ENCODE measurements around the gene VASP. TPM values are rescaled to one million over a fixed set of nuclear protein-coding genes. Genes with fewer than 3 reads are reported as not detected.

Gene VASP
- total RNA-seq, 2 donors from 2014 or later, result 99.7 to 101 TPM

DNA sequence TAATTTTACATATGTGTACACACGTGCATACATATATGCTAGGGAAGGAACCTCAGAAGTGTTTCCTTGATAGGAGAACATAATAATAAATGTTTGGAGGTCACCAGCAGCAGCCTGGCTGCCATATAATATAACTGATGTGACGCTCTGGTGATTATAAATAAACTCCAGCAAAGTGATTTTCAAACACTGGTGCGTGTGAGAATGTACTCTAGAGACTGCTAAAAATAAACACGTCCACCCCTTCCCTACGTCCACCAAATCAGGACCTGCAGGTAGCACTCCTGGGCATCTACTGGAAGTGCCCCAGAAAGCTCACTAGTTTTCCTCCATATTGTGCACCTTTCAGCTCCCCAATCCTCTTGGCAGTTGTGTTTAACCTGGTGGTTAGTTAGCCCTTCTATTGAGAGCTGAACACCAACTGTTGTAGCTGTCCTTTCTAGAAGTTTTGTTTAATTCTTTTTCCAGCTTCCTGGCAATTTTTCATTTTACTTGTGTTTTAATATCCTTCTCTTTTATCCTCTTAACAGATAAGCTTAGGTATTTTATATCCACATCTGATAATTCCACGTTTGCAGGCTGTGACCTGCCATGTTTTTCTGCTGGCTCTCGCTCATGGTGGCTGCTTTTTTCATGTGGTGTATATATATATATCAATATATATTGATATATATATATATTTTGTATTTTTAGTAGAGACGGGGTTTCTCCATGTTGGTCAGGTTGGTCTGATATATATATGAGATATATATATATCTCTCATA, 64.4 kb downstream of the VASP start:
- DNase-seq (no peak), ATAC-seq (no peak)
- H3K27me3 Mint-ChIP-seq, result no peaks in the 10 kb centered on the region

DNA sequence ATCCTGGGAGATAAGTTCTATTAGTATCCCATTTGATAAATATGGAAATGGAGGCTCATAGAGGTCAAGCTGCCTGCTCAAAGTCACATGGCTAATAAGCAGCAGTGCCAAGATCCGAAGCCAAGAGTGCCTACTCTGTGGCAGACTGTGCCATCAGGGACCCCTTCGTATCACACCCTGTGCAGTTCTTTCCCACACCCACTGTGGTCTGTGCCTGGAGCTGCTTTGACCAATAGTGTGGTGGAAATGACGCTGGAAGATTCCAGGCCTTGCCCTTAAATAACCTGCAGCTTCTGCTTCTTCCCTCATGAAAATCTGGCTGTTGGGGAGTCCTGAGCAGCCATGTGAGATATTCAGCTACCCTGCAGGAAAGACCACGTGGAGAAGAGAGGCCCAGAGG, 67.2 kb downstream of the VASP start:
- Mint-ChIP-seq H3K27ac (no peak overlapping the region), H3K4me3 (no peak overlapping the region), H3K27me3 (no peaks in the 10 kb centered on the region), H3K36me3 (ENCODE audit: low read depth) (peaks cover 2% of the 10 kb centered on the region), H3K4me1 (peaks cover 17% of the 10 kb centered on the region)
- DNase-seq (no peak), ATAC-seq (no peak)
- no peaks in the 10 kb centered on the region for H3K9me3 ChIP-seq (ENCODE audit: control insufficient read depth, low read length, poor library complexity, severe bottlenecking)

More for the DNA sequence above, 64.4 kb downstream of the VASP start:
- peaks cover 2% of the 10 kb centered on the region for H3K36me3 Mint-ChIP-seq (ENCODE audit: low read depth)
- no peak overlapping the region for H3K27ac Mint-ChIP-seq
- no peak overlapping the region for H3K4me3 Mint-ChIP-seq
- peaks cover 12% of the 10 kb centered on the region for H3K4me1 Mint-ChIP-seq
- no peaks in the 10 kb centered on the region for H3K9me3 ChIP-seq (ENCODE audit: control insufficient read depth, low read length, poor library complexity, severe bottlenecking)

DNA sequence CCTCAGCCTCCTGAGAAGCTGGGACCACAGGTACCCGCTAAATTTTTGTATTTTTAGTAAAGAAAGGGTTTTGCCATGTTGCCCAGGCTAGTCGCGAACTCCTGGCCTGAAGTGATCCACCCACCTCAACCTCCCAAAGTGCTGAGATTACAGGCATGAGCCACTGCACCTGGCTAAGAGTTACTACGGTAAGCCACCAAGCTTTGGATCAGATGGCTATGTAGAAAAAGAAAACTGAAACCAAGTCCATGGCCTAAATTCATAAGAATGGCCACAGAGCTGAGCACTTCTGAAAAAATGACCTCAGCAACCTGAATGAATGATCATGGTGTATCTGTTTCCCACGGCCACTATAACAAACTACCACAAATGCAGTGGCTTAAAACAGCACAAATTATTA, 67.9 kb downstream of the VASP start:
- DNase-seq (no peak), ATAC-seq (no peak)
- Mint-ChIP-seq H3K27ac (no peak overlapping the region), H3K36me3 (ENCODE audit: low read depth) (no peaks in the 10 kb centered on the region), H3K4me1 (peaks cover 10% of the 10 kb centered on the region), H3K27me3 (no peaks in the 10 kb centered on the region), H3K4me3 (no peak overlapping the region)
- no peaks in the 10 kb centered on the region for H3K9me3 ChIP-seq (ENCODE audit: control insufficient read depth, low read length, poor library complexity, severe bottlenecking)

Other genes with a start within 250 kb of the VASP start
- not detected for gene CKM, start 184.6 kb upstream of the VASP start, total RNA-seq
- gene KLC3, start 166.7 kb upstream of the VASP start, total RNA-seq, result not detected
- gene ERCC2, start 136.9 kb upstream of the VASP start, total RNA-seq, result 10 to 100 TPM; 11.0 to 13.1 TPM
- 1 to 10 TPM; 3.4 to 4.5 TPM for gene PPP1R13L, start 102.4 kb upstream of the VASP start, total RNA-seq
- gene POLR1G, start 100.8 kb upstream of the VASP start, total RNA-seq, result 1 to 10 TPM in 1 of 2 donors, under 1 TPM in 1; 0.91 to 1.0 TPM
- gene ERCC1, start 83.6 kb upstream of the VASP start, total RNA-seq, result 10 to 100 TPM; 28.4 to 36.2 TPM
- 1,000 to 10,000 TPM in 1 of 2 donors, 100 to 1,000 TPM in 1; 967 to 2,209 TPM for gene FOSB, start 39.5 kb upstream of the VASP start, total RNA-seq
- gene RTN2, start 10.4 kb upstream of the VASP start, total RNA-seq, result 1 to 10 TPM; 2.3 to 6.2 TPM
- gene PPM1N, start 9.0 kb upstream of the VASP start, total RNA-seq, result 1 to 10 TPM; 3.8 to 8.5 TPM
- 1 to 10 TPM; 8.3 to 9.4 TPM for gene OPA3, start 77.3 kb downstream of the VASP start, total RNA-seq
- not detected for gene GPR4, start 94.7 kb downstream of the VASP start, total RNA-seq
- 10 to 100 TPM; 58.1 to 61.2 TPM for gene EML2, start 131.9 kb downstream of the VASP start, total RNA-seq
- 1 to 10 TPM; 2.3 to 4.6 TPM for gene GIPR, start 160.7 kb downstream of the VASP start, total RNA-seq
- 100 to 1,000 TPM; 333 to 339 TPM for gene SNRPD2, start 184.5 kb downstream of the VASP start, total RNA-seq
- gene QPCTL, start 185.2 kb downstream of the VASP start, total RNA-seq, result 10 to 100 TPM in 1 of 2 donors, 1 to 10 TPM in 1; 7.1 to 13.2 TPM
- gene FBXO46, start 223.4 kb downstream of the VASP start, total RNA-seq, result 10 to 100 TPM; 19.4 to 23.2 TPM
- gene MEIOSIN, start 226.0 kb downstream of the VASP start, total RNA-seq, result not detected